Hepatocyte (in vitro differentiated cells): ENCODE data around the gene HCAR3.
"Not testable (repeated sequence)": the region's sequence is repeated elsewhere in the genome, so short reads cannot be mapped to it uniquely, and the experiment has no call there.

ENCODE experiments used
- CTCF ChIP-seq: fragments of 200-600 bp; sonication (generic); IDR thresholded peaks from 2 replicates; pipeline ENCODE4 v1.5.1; 2016; ENCODE audit warnings: antibody characterized with exemption, mild to moderate bottlenecking; ENCODE audit not compliant: poor library complexity
- EZH2 ChIP-seq: fragments of 200-600 bp; sonication (generic); IDR thresholded peaks from 2 replicates; pipeline ENCODE4 v1.6.1; 2016; ENCODE audit warnings: antibody characterized with exemption, mild to moderate bottlenecking, borderline replicate concordance

- not testable (repeated sequence) for TF ChIP-seq CTCF, EZH2
These were observed 3.0 kb downstream of the HCAR3 start for GRCh38 chr12:122713491-122714188.
